GM19328 (cell line): Measurements from ENCODE around the gene ZNF638.

ENCODE experiments used
- ATAC-seq: cut with Tn5 transposase; IDR thresholded peaks from one replicate; pipeline ENCODE4 v1.9.1; 2021; ENCODE audit warnings: mild to moderate bottlenecking, moderate library complexity; ENCODE audit not compliant: unreplicated experiment

ZNF638 gene

DNA sequence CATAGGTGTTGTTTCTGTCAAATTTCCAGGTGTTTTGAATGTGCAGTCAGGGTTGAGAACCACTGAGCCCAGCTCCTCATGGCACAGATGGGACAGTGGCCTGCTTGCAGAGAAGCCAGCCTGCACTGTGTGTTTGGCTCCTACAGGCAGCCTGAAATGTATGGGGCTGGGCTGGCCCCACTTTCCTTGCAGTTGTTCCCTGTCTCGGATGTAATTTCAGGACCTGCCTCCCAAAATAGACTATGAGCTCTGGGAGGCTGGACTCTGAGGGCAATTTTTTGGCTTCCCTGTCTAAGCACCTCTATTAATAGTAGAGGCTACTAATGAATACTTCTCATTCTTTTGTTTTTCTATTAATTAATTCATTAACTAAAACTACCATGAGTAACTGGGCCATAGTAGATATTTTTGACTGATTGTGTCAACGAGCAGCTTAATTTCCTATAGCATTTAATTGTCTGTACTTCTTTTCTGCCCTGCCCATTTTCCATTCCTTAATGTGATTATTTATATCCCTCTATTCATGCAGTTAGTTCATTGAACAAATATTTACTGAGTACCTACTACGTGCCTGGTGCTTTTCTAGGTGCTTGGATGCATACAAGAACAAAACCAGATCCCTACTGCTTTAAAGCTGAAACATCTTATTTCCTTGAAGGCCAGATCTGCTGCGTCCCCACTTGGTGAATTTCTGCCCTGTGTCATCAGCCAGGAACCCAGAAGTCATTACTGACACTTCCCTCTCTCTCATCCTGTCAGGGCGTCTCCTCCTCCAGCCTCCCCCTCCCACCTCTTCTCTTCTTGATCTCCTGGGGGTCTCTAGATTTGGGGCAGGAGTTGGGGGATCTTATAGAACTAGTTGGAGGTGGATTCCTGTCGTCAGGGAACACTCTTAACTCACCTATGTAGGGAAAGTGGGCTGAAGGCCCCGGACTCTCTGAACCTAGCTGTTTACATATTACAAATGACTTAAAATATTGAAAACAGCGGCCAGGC is 138.1 kb downstream of the ZNF638 start:
- ATAC-seq, result no peak

DNA sequence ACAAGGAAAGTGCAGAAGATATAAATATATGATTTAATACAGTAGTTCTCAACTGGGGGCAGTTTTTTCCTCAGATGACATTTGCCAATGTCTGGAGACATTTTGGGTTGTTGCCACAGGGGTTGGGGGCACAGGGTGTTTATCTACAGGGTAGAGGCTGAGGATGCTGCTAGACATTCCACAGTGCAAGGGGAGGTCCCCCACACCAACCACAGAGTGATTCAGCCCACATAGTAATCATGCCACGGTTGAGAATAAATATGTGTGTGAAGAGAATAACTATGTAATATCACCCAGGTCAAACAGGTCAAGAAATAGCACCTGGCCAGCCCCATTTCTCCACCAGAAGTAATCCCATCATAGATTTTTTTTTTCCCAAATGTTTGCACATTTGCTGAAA is 139.7 kb downstream of the ZNF638 start:
- ATAC-seq, result no peak

DNA sequence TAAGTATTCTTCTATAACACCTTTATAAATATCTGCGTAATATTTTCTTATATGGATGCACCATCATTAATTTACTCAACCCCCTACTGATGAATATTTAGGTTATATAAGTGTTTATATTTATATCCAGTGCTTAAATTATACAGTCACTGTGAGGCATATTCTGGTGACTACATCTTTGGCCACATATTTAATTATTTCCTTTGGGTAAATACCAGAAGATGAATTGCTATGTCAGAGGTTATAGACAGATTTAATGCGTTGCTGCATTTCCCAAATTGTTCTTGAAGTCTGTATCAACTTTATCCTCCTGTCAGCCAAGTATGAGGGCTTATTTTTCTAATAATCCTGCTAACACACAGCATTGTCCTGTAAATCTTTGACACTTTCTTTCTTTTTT is 140.4 kb downstream of the ZNF638 start:
- ATAC-seq, result no peak

DNA sequence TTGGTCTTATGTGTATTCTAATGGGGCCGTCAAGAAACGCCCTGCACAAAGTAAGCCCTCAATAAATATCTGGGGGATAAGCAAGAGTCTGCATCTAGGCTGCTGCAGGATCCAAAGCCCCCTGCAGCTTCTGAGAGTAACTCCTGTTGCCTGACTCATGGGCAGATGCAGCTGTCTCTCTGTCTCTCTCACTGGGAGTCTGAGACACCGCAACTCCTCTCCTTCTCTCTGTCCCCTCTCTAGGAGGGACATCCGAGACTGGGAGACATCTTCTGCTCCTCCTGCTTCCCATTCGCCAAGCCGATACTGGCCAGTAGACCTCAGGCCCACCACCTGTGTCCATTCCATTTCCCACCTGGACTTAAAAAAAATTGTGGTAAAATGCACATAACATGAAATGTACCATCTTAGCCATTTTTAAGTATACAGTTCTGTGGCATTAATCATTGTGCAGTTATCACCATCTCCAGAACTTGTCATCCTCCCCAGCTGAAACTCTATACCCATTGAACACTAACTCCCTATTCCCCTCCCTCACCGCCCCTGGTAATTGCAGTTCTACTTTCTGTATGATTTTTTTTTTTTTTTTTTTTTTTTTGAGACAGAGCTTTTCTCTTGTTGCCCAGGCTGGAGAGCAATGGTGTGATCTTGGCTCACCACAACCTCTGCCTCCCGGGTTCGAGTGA is 141.9 kb downstream of the ZNF638 start:
- no peak for ATAC-seq

DNA sequence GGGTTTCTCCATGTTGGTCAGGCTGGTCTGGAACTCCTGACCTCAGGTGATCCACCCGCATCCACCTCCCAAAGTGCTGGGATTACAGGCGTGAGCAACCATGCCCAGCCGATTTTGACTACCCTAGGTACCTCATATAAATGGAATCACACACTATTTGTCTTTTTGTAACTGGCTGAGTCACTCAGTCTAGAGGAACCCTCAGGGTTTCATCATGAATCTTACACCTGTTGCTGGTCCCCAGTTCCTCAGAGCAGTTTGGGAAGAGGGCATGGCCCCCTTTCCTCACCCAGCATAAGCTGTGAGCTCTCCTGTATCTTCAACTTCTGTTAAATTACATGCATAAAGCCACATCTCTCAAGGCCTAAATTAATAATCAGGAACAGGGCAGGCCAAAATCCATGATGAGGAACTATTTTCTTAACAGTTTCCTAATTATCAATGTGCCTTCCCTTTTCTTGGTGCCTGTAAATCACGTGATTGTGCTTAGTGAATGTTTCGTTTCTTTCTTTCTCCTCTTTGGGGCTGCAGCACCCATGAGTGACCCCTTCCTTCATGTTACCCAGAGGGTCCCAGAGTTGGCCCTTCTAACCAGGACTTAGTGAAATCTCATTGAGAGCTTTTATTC is 142.6 kb downstream of the ZNF638 start:
- no peak for ATAC-seq

DNA sequence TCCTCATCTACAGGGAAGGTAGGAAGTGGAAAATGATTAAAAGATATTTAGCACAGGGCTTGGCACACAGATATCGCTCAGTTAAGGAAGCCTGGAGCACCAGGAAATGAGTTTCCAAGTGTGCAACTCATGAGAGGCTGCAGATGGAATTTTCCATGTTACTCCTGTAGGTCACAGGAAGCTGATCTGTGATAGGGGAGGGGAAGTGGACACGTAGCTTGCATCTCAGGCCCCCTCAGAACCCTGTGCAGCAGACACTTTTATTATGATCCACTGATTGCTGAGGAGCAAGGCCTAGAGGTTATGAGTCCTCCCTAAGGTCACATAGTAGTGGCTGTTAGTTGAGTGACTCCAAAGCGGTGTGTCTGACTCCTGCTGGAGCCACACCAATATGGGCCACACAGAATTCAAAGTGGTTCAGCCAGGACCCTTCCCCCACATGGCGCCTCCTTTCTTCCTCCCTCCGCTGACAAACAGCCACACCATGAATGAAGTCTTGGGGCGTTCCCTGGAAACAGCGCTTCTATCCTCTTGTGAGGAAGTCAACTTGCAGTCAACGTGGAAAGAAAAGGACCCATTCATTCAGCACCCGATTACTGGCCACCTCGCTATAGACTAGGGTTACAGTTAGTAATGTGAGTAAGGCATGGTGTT is 143.3 kb downstream of the ZNF638 start:
- ATAC-seq, result no peak

DNA sequence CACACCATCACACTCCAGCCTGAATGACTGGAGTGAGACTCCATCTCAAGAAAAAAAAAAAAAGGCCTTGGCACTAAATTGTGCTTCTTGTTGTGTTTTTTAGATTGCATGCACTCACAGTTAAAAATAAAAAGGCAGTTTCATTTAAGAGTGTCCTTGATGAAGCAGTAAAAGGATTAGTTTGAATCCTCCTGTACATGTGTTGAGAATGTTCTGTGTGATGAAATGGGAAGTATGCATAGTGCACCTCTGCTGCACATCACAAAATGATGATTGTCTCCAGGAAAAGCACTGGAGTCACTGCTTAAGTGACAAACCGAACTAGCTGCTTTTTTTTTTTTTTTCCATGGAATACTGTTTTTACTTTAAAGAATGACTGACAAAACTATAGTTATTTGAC is 144.9 kb downstream of the ZNF638 start:
- ATAC-seq, result no peak

DNA sequence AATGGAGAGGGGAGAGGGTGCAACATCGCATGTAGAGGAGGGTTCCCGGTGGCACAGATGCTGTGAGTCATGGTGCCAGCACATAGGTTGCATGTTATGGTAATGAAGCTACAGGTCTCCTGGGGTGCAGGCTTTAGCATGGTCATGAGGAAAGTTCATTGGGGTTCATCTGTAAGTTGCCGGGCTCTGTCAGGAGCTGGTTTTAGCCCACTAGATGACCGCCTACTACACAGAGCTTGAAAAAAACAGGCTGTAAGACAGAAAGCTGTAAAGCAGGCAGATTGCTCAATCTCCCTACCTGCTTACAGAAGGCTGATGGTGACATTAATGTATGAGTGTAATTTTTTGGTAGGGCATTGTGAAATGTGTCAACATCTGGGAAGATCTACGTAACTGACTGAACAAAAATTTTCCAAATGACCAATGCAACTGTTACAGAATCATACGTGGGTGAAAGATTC is 145.7 kb downstream of the ZNF638 start:
- ATAC-seq, result no peak

DNA sequence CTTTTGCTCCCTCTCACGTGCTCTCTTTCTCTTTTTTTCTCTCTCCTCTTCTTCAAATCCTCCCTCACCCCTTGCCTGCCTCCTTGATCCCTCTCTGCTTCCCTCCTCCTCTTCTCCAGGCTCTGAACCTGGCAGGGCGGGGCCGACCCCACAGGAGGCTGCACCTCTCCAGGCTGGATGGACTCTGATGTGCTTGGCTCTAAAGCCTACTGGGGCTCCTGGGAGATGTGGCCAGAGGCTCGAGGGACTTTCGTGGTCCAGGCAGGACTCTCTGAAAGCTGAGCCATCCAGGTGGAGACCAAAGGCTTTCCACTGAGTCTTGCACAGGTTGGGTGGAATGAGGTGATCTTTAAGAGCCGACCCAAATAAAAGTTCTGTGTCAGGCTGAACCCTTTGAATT is 147.2 kb downstream of the ZNF638 start:
- ATAC-seq, result no peak

DNA sequence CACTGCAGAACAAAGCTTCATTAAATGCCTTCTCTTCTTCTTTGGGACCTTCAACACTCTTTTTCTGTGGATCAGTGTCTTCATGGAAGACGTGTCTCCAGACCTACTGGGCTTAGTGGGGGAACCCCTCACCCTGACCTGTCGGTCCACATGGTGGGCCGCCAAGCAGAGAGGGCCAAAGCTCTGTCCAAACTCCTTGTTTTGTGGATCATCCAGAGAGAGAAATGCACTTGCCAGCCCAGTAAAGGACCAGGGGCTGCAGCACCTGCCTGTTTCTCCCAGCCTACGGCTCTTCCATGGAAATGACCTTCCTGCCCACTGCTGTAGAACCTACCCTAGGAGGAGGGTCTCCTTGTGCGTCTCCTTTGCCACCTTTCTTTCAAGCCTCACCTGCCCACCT is 147.7 kb downstream of the ZNF638 start:
- ATAC-seq, result no peak

DNA sequence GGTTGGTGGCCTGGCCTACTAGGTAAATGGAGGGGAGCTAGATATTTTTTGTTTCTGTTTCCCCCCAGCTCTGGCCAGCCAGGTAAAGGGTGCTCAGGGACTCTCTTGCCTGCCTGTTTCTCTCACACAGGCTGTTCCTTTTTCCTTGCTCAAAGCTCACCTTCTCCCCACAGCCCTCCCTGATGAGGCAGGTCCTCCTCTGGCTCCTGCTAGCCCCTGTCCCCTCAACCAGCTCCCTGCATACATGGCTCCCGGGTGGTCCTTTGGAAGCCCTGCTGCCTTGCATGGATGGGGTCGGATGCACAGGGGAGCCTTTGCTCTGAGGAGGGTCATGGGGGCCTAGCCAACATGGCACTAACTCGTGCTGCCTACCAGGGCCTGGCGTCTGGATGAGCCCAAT is 149.5 kb downstream of the ZNF638 start:
- no peak for ATAC-seq

DNA sequence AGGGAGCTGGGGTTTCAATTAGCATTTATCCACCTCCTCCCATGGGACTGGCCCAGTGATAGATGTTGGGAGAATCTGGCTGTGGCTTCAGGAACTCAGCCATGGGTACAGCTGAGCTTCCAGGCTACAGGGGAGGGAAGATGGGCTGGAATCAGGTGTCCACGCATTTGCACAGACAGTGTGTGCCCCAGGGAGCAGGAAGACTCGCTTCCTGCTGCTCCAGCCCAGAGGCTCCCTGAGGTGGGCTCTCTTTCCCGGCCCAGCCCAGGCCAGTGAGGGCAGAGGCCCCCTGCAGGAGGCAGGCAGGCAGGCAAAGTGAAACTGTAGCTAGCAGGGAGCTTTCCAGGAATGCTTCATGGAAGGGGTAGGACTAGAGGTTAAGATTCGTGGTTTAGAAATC is 150.5 kb downstream of the ZNF638 start:
- no peak for ATAC-seq

DNA sequence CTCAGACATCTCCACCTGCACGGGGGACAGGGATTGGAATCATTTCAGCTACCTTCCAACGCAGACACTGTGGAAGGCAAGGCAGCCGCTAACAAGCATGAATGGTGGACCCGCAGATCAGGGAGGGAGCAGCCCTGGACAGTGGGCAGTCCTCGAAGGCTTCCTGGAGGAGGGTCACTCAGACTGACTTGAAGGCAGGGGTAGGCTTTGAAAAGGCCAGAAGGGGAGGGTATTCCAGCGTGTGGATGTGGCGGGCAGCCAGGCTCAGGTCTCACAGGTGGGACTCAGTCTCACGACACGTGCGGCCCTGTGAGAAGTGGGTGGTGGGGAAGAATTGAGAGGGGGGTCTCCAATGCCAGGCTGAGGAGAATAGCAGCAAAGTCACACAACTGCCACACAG is 151.7 kb downstream of the ZNF638 start:
- ATAC-seq, result no peak

DNA sequence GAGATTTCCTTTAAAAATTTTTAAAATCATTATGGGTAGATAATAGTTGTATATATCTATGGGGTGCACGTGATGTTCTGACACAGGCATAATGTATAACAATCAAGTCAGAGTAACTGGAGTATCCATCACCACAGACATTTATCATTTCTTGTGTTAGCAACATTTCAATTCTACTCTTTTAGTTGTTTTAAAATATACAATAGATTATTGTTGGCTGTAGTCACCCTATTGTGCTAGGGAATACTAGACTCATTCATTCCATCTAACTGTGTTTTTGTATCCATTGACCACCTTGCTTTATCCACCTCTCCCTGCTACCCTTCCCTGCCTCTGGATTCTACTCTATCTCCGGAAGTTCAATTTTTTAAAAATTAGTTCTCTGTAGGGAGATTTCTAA is 152.8 kb downstream of the ZNF638 start:
- no peak for ATAC-seq
